CD14-positive monocyte (primary cell): ENCODE measurements around the gene KIT. TPM values are rescaled to one million over a fixed set of nuclear protein-coding genes. Genes with fewer than 3 reads are reported as not detected.

Experiments
- DNase-seq, 3 donors: peaks; one replicate each; pipeline ENCODE4 v3.0.0-alpha.2; 2011 to 2022
- H2AFZ ChIP-seq: 2 replicates; pipeline ENCODE4 v1.6.0; 2012; ENCODE audit warnings: mild to moderate bottlenecking, low read depth, low read length, inconsistent platforms; ENCODE audit not compliant: insufficient read depth, poor library complexity, severe bottlenecking
- H3K27ac ChIP-seq, 2 donors: 1 replicate in 1 of 2; 2 replicates in 1 of 2; pipeline ENCODE4 v1.5.1; 2012 to 2013; ENCODE audit warnings: low read length in 2 of 2, control low read depth in 1 of 2, inconsistent platforms in 1 of 2, low read depth in 1 of 2, mild to moderate bottlenecking in 1 of 2
- H3K27me3 ChIP-seq, 2 donors: one replicate each; pipeline versions ENCODE4 v1.6.0 to v1.6.1; 2011 to 2013; ENCODE audit warnings: low read length in 2 of 2; ENCODE audit not compliant: control insufficient read depth in 2 of 2, insufficient read depth in 2 of 2
- H3K36me3 ChIP-seq, 2 donors: replicated peaks in 1 of 2; 1 replicate in 1 of 2; 2 replicates in 1 of 2; pipeline versions ENCODE4 v1.5.1 to v1.6.1; 2012 to 2013; ENCODE audit warnings: low read length in 2 of 2, control low read depth in 1 of 2, inconsistent platforms in 1 of 2, mild to moderate bottlenecking in 1 of 2; ENCODE audit not compliant: insufficient read depth in 2 of 2, control insufficient read depth in 1 of 2
- H3K4me1 ChIP-seq, 2 donors: 1 replicate in 1 of 2; 2 replicates in 1 of 2; pipeline versions ENCODE4 v1.5.1 to v1.6.1; 2012 to 2013; ENCODE audit warnings: low read length in 2 of 2, control low read depth in 1 of 2, inconsistent platforms in 1 of 2, mild to moderate bottlenecking in 1 of 2, moderate library complexity in 1 of 2; ENCODE audit not compliant: insufficient read depth in 2 of 2, control insufficient read depth in 1 of 2
- H3K4me2 ChIP-seq: replicated peaks from 2 replicates; pipeline ENCODE3; 2012; ENCODE audit warnings: low read length, moderate library complexity, mild to moderate bottlenecking; ENCODE audit not compliant: poor library complexity, severe bottlenecking; ENCODE audit errors: extremely low read depth
- H3K4me3 ChIP-seq, 3 experiments: fragments of 200-600 bp in 1 of 3; sonication (generic) in 1 of 3; replicated peaks in 1 of 3; 1 replicate in 2 of 3; 2 replicates in 1 of 3; pipeline ENCODE4 v1.5.1; 2011 to 2013; ENCODE audit warnings: low read length in 3 of 3, mild to moderate bottlenecking in 3 of 3, control low read depth in 2 of 3, low read depth in 2 of 3, inconsistent platforms in 1 of 3, moderate library complexity in 1 of 3
- H3K79me2 ChIP-seq: 2 replicates; pipeline ENCODE4 v1.6.0; 2012; ENCODE audit warnings: mild to moderate bottlenecking, control low read depth, inconsistent platforms, low read length, moderate library complexity; ENCODE audit not compliant: insufficient read depth
- H3K9ac ChIP-seq: 2 replicates; pipeline ENCODE4 v1.6.0; 2017; ENCODE audit warnings: low read length, mild to moderate bottlenecking; ENCODE audit not compliant: insufficient read depth, poor library complexity, severe bottlenecking
- H3K9me3 ChIP-seq, 2 donors: replicated peaks in 1 of 2; 1 replicate in 1 of 2; 2 replicates in 1 of 2; pipeline versions ENCODE4 v1.5.1 to v1.6.1; 2012 to 2013; ENCODE audit warnings: low read length in 2 of 2, control low read depth in 1 of 2; ENCODE audit not compliant: control insufficient read depth in 1 of 2, insufficient read depth in 1 of 2
- H4K20me1 ChIP-seq: 2 replicates; pipeline ENCODE4 v1.6.0; 2012; ENCODE audit warnings: mild to moderate bottlenecking, low read length, control low read depth, moderate library complexity; ENCODE audit not compliant: insufficient read depth
- H3K27ac Mint-ChIP-seq, 7 donors: one replicate each; pipeline ENCODE4 v1.8.0; 2020; ENCODE audit warnings: mild to moderate bottlenecking in 7 of 7, mixed read lengths in 7 of 7, moderate library complexity in 6 of 7, inconsistent platforms in 2 of 7
- H3K27me3 Mint-ChIP-seq, 3 donors: one replicate each; pipeline ENCODE4 v1.8.0; 2021 to 2022; ENCODE audit warnings: low read depth in 3 of 3, mild to moderate bottlenecking in 3 of 3, mixed read lengths in 3 of 3, moderate library complexity in 3 of 3, inconsistent platforms in 1 of 3
- H3K36me3 Mint-ChIP-seq, 2 donors: one replicate each; pipeline ENCODE4 v1.8.0; 2020; ENCODE audit warnings: mixed read lengths in 2 of 2, inconsistent platforms in 1 of 2, mild to moderate bottlenecking in 1 of 2
- H3K4me1 Mint-ChIP-seq: one replicate; pipeline ENCODE4 v1.8.0; 2020; ENCODE audit warnings: mild to moderate bottlenecking, mixed read lengths
- H3K4me3 Mint-ChIP-seq, 2 donors: one replicate each; pipeline ENCODE4 v1.8.0; 2020; ENCODE audit warnings: mild to moderate bottlenecking in 2 of 2, mixed read lengths in 2 of 2, moderate library complexity in 1 of 2
- H3K9me3 Mint-ChIP-seq, 7 donors: one replicate each; pipeline ENCODE4 v1.8.0; 2020 to 2022; ENCODE audit warnings: mixed read lengths in 7 of 7, mild to moderate bottlenecking in 6 of 7, moderate library complexity in 6 of 7, inconsistent platforms in 2 of 7
- CTCF ChIP-seq: fragments of 200-600 bp; IDR thresholded peaks from one replicate; pipeline ENCODE4 v1.8.0; 2022; ENCODE audit warnings: antibody characterized with exemption, mild to moderate bottlenecking
- WGBS: methylation state at CpG from one replicate; pipeline ENCODE4 v1.1.5; 2013; ENCODE audit warnings: missing lambda C conversion rate; ENCODE audit not compliant: insufficient coverage; 5-methylcytosine and 5-hydroxymethylcytosine counted together
- intact Hi-C, 2 donors: fragments of 100-400 bp; cut with micrococcal nuclease; formaldehyde crosslinking; loops; one replicate each; pipeline versions ENCODE4 v1.15.0 to v1.15.1; 2023
- polyA plus RNA-seq, 3 donors: library from polyadenylated mRNA; depleted of rRNA in 1 of 3; unstranded in 2 of 3; stranded (reverse) in 1 of 3; fragments of 300-500 nt in 2 of 3; fragments of >200 nt in 1 of 3; fragmentation: Illumina TruSeq in 2 of 3; gene quantifications; 1 replicate in 2 of 3; 2 replicates in 1 of 3; pipeline ENCODE4 v1.2.3, GENCODE V29; 2012 to 2021

The KIT gene
- polyA plus RNA-seq, 3 donors, result not detected

GRCh38 chr4:54687887-54688841, 30.4 kb downstream of the KIT start:
- intact Hi-C loops, result no loop called here
- Histone ChIP-seq H3K4me1 (peaks cover 20 to 21% of the 10 kb centered on the region in 2 donors), H3K9me3 (no peaks in the 10 kb centered on the region), H3K4me3 (peak overlapping the region in 1 of 3 experiments; percentile 46), H3K9ac (no peak overlapping the region), H2AFZ (peak overlapping the region; percentile 25), H3K27ac (peak overlapping the region in 1 of 2 donors; percentile 66), H3K27me3 (no peaks in the 10 kb centered on the region), H3K4me2 (peak overlapping the region; percentile 30), H3K36me3 (no peaks in the 10 kb centered on the region), H4K20me1 (no peaks in the 10 kb centered on the region), H3K79me2 (no peaks in the 10 kb centered on the region)
- peaks cover 0 to 3% (median 1%) of the 10 kb centered on the region in 7 donors for H3K9me3 Mint-ChIP-seq
- H3K27me3 Mint-ChIP-seq, result peaks cover 0 to 1% (median 1%) of the 10 kb centered on the region in 3 donors
- H3K4me3 Mint-ChIP-seq, result peak overlapping the region in 1 of 2 donors; percentile 62
- no peak for TF ChIP-seq CTCF
- peak; percentile 42 to 55 (median 51) for DNase-seq
- H3K36me3 Mint-ChIP-seq, result no peaks in the 10 kb centered on the region
- H3K27ac Mint-ChIP-seq, result peak overlapping the region in 5 of 7 donors; percentile 15 to 85 (median 67)
- H3K4me1 Mint-ChIP-seq, result peaks cover 29% of the 10 kb centered on the region
- no CpG with 5 or more reads among the region's 11 CpGs for WGBS

GRCh38 chr4:54695337-54695736, 37.6 kb downstream of the KIT start:
- intact Hi-C loops, result no loop called here
- Histone ChIP-seq H3K79me2 (no peaks in the 10 kb centered on the region), H3K4me3 (no peak overlapping the region), H3K27ac (no peak overlapping the region), H3K4me1 (no peaks in the 10 kb centered on the region), H4K20me1 (no peaks in the 10 kb centered on the region), H3K27me3 (no peaks in the 10 kb centered on the region), H3K36me3 (no peaks in the 10 kb centered on the region), H3K9ac (no peak overlapping the region), H3K9me3 (no peaks in the 10 kb centered on the region), H2AFZ (no peak overlapping the region), H3K4me2 (no peak overlapping the region)
- Mint-ChIP-seq H3K27me3 (peaks cover 0 to 1% (median 0%) of the 10 kb centered on the region in 3 donors), H3K9me3 (no peaks in the 10 kb centered on the region), H3K4me3 (no peak overlapping the region), H3K36me3 (no peaks in the 10 kb centered on the region), H3K4me1 (peaks cover 4% of the 10 kb centered on the region), H3K27ac (no peak overlapping the region)
- no peak for DNase-seq
- TF ChIP-seq CTCF, result no peak
- WGBS, result 95% methylated on average over 10 of the region's 12 CpGs
